Memory B cell (primary cell): Measurements from ENCODE around the gene SVIL.
"Not testable (repeated sequence)": the region's sequence is repeated elsewhere in the genome, so short reads cannot be mapped to it uniquely, and the experiment has no call there.

ENCODE experiments used
- ATAC-seq: fragments of 150-1000 bp; cut with Tn5 transposase; 2 replicates; pipeline ENCODE4 v1.10.0; 2021; ENCODE audit warnings: low read depth, mild to moderate bottlenecking, moderate library complexity
- DNase-seq, 2 donors: peaks; one replicate each; pipeline ENCODE4 v3.0.0; 2022; ENCODE audit warnings: low spot score in 2 of 2
- H3K27ac Mint-ChIP-seq: one replicate; pipeline ENCODE4 v1.8.0; 2022; ENCODE audit warnings: mild to moderate bottlenecking, moderate library complexity, mixed read lengths
- H3K27me3 Mint-ChIP-seq: one replicate; pipeline ENCODE4 v1.8.0; 2022; ENCODE audit warnings: mixed read lengths
- H3K36me3 Mint-ChIP-seq: one replicate; pipeline ENCODE4 v1.8.0; 2022; ENCODE audit warnings: mild to moderate bottlenecking, mixed read lengths
- H3K4me1 Mint-ChIP-seq: one replicate; pipeline ENCODE4 v1.8.0; 2022; ENCODE audit warnings: mixed read lengths
- H3K4me3 Mint-ChIP-seq: one replicate; pipeline ENCODE4 v1.8.0; 2022; ENCODE audit warnings: mild to moderate bottlenecking, moderate library complexity, mixed read lengths
- H3K9me3 Mint-ChIP-seq: one replicate; pipeline ENCODE4 v1.8.0; 2022; ENCODE audit warnings: mixed read lengths

The SVIL gene

DNA sequence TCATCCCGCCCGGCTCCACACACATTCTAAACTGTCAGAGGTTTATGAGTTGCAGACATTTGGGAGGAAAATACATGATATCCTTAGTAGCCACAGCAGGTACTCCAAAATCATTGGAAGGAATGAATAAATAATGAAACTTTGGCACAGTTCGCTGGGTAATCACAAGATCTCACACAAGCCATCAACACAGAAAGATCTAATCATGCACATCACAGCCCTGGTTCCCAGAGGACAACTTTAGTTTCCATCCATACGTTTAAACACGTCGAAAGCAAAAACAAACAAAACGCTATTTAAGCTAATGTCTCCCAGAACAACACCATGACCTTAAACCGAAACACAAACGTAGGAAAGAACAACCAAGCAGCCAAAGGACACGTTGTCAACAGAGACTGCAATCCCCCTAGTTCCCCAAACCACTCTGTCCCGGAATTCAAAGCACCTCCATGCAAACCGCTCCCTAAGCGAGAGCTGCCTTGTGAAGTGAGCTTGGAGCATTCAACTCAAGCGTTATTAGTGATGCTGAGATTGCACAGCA is 12.3 kb downstream of the SVIL start:
- no peak for ATAC-seq

DNA sequence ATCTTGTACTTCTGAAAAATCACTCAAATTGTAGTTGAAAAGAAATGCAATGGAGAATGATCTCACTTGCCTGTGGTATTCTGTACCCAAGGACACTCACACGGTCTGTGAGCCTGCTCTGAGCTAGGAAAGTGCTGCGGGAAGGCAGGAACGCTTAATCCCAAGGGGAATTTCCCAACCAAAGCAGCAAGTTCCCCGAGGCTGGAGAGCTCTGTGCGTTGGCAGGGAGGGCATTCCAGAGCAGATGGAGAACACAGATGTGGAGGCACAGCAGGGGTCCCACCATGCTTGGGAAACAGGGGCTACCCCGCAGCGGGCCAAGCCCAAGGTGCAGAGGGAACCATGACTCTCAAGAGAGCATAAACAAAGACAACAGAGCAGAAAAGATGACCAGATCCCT is 13.6 kb downstream of the SVIL start:
- H3K27ac Mint-ChIP-seq = no peak overlapping the region
- DNase-seq (no peak), ATAC-seq (no peak)
- H3K4me3 Mint-ChIP-seq = no peak overlapping the region
- no peaks in the 10 kb centered on the region for H3K27me3 Mint-ChIP-seq
- no peaks in the 10 kb centered on the region for H3K4me1 Mint-ChIP-seq
- peaks cover 1% of the 10 kb centered on the region for H3K9me3 Mint-ChIP-seq
- H3K36me3 Mint-ChIP-seq = no peaks in the 10 kb centered on the region

More for the DNA sequence above, 12.3 kb downstream of the SVIL start:
- no peak for DNase-seq
- no peaks in the 10 kb centered on the region for H3K27me3 Mint-ChIP-seq
- H3K9me3 Mint-ChIP-seq = peaks cover 1% of the 10 kb centered on the region
- H3K36me3 Mint-ChIP-seq = no peaks in the 10 kb centered on the region
- no peak overlapping the region for H3K4me3 Mint-ChIP-seq
- no peaks in the 10 kb centered on the region for H3K4me1 Mint-ChIP-seq
- H3K27ac Mint-ChIP-seq = no peak overlapping the region

DNA sequence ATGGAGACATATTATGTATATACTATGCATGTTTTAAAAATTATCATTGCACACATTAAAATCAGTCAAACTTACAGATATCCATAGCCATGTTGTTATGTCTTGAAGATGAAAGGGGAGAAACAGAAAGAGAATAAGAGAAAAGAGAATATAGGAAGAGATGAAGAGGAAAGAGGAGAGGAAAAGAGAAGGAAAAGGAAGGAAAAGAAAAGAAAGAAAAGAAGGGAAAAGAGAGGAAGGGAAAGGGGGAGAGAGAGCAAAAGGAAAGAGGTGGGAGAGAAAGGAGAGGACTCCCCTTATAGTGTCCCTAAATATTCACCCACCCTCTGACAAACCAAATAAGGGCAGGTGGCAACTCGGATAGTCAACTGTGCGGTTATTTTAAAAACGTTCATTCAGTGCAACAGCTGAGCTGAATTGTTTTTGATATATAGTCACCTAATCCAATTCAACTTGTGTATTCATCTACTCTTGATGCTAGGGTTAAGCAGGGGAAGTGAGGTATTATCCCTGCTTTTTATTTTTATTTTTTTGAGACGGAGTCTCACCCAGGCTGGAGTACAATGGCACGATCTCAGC is 14.6 kb downstream of the SVIL start:
- ATAC-seq (no peak), DNase-seq (no peak)
- Mint-ChIP-seq H3K27ac (no peak overlapping the region), H3K9me3 (no peaks in the 10 kb centered on the region), H3K27me3 (no peaks in the 10 kb centered on the region), H3K36me3 (no peaks in the 10 kb centered on the region), H3K4me1 (no peaks in the 10 kb centered on the region), H3K4me3 (no peak overlapping the region)

DNA sequence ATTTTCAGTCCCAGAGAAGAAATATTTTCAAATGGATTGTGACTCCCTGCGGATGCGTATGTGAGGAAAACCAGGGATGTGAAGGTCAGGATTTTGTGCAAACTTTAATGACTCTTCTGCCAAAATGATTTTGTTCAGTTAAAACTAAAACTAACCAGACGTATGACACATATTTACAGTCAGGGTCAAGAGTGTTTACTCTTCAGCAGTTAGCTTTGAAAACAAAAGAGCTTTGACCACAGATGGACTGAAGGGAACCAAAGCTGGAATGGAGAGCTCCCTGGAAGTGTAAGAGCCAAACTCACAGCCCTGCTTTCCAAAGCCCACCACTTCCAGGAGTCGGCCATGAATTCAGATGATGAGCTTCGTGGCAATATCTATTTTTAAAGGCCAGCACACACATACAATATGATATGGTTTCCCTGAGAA is 15.5 kb downstream of the SVIL start:
- Mint-ChIP-seq H3K9me3 (no peaks in the 10 kb centered on the region), H3K4me3 (no peak overlapping the region), H3K27ac (no peak overlapping the region), H3K36me3 (no peaks in the 10 kb centered on the region), H3K4me1 (no peaks in the 10 kb centered on the region), H3K27me3 (no peaks in the 10 kb centered on the region)
- DNase-seq = no peak
- no peak for ATAC-seq

DNA sequence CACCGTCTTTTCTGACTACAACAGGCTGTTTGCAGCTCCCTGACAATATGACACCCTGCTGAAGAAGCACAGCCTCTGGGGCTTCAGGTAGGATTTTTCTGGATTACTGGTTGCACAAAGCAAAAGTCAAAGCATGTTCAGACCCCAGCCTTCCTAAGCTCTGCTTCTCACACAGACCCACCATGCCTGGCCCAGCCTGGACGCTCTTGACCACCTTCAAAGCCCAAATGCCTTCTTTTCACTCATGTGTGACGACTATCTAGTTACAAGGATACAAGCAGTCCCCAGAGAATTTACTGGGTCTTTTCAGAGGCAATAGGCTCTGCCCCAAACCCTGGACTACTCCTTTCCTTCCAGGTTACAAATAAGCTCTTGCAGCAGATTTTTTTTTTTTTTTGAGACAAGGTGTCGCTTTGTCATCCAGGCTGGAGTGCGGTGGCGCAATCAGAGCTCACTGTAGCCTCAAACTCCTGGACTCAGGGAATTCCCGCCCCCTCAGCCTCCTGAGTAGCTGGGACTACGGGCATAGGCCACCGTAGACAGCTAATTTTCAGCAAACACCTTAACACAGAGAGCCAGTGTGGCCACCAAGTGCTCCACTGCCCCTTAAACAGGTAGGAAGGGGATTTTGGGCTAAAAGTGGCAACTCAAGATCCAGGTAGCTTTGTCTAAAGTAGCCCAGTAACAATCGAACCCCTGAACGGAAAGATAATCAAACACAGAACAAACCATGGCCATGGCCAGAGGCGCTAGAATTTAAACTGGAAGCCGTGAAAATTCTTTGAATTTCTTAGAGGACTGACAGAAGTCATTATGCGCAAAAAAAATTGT is 16.2 kb downstream of the SVIL start:
- H3K27ac Mint-ChIP-seq = no peak overlapping the region
- H3K4me1 Mint-ChIP-seq = no peaks in the 10 kb centered on the region
- DNase-seq = no peak
- no peak overlapping the region for H3K4me3 Mint-ChIP-seq
- no peak for ATAC-seq
- H3K27me3 Mint-ChIP-seq = no peaks in the 10 kb centered on the region
- H3K36me3 Mint-ChIP-seq = no peaks in the 10 kb centered on the region
- H3K9me3 Mint-ChIP-seq = no peaks in the 10 kb centered on the region

DNA sequence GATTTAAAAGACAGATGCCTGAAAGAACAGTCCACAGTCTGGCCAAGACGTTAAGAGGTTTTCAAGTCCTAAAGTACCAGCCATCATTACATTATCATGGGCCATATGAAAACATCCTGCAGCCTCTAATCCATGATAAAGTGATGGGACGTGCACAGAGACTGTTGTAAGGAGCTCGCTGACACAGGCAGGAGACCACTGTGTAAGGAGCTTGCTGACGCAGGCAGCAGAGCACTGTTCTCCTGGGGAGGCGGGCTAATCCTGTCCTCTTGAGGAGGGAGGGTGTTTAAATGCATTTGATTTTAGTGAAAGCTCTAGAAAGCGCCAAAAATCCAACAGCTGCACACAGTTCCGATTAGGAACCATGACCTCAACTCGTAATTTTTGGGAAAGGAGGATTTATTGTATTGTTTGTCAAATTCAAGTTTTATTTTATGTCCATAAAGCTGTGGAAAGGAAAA is 16.9 kb downstream of the SVIL start:
- Mint-ChIP-seq H3K4me3 (no peak overlapping the region), H3K9me3 (no peaks in the 10 kb centered on the region), H3K36me3 (no peaks in the 10 kb centered on the region), H3K27ac (no peak overlapping the region), H3K27me3 (no peaks in the 10 kb centered on the region), H3K4me1 (no peaks in the 10 kb centered on the region)
- DNase-seq = no peak
- no peak for ATAC-seq

DNA sequence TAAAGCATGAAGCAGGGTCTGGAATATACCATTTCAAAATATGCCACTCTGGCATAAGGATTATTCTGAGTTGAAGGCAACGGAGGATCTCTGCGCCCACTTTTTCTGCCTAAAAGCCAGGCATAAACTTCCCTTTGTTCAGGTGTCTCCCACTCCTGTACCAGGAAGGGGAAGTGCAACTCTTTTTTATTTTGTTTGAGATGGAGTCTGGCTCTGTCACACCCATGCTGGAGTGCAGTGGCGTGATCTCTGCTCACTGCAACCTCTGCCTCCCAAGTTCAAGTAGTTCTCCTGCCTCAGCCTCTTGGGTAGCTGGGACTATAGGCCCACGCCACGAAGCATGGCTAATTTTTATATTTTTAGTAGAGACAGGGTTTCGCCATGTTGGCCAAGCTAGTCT is 18.2 kb downstream of the SVIL start:
- no peaks in the 10 kb centered on the region for H3K9me3 Mint-ChIP-seq
- peaks cover 1% of the 10 kb centered on the region for H3K27me3 Mint-ChIP-seq
- H3K4me1 Mint-ChIP-seq = no peaks in the 10 kb centered on the region
- no peak for DNase-seq
- H3K27ac Mint-ChIP-seq = no peak overlapping the region
- H3K4me3 Mint-ChIP-seq = no peak overlapping the region
- peaks cover 1% of the 10 kb centered on the region for H3K36me3 Mint-ChIP-seq
- no peak for ATAC-seq

DNA sequence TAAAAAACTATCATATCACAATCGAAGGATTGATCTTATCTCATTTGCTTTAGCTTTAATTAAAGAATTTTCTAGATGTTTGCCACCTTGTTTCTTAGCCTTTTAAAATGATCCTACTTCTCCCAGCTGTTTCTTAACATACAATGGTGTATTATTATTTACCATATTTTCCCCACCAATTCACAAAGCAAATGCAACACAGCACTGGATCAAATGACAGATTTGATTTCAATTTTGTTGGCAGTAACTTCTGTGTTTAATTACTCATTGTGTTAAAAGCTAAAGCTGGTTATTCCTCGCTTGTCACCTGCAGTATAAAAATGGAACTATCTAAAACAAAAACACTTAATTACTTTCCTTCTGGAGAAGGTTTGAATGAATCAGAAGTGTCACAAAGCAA is 19.6 kb downstream of the SVIL start:
- no peak for DNase-seq
- no peak overlapping the region for H3K27ac Mint-ChIP-seq
- peaks cover under 1% of the 10 kb centered on the region for H3K9me3 Mint-ChIP-seq
- no peaks in the 10 kb centered on the region for H3K4me1 Mint-ChIP-seq
- no peak overlapping the region for H3K4me3 Mint-ChIP-seq
- H3K27me3 Mint-ChIP-seq = peaks cover 4% of the 10 kb centered on the region
- no peak for ATAC-seq
- H3K36me3 Mint-ChIP-seq = peaks cover 2% of the 10 kb centered on the region

DNA sequence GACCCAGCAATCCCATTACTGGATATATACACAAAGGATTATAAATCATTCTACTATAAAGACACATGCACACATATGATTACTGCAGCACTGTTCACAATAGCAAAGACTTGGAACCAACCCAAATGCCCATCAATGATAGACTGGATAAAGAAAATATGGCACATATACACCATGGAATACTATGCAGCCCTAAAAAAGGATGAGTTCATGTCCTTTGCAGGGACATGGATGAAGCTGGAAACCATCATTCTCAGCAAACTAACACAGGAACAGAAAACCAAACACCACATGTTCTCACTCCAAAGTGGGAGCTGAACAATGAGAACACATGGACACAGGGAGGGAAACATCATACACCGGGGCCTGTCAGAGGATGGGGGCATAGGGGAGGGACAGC is 20.5 kb downstream of the SVIL start:
- not testable (repeated sequence) for H3K27ac Mint-ChIP-seq, ATAC-seq, H3K4me1 Mint-ChIP-seq, H3K4me3 Mint-ChIP-seq, H3K9me3 Mint-ChIP-seq, H3K36me3 Mint-ChIP-seq, H3K27me3 Mint-ChIP-seq, DNase-seq

DNA sequence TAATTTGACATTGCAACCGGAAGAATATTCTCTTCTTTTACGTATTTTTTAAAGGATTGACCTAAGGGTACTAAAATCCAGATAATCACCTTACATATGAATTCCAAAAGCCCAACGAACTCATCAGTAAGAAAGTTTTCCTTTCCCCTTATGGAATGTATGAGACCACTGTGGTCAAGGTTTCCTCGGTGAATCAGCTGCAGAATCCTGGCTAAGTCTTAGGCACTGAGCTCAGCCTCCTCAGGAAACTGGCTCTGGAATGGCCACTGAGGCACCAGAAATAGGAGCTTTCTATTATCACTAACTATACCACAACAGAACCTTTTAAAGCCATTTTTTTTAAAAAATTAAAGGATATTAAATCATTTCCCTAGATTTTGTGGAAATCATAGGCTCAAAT is 21.0 kb downstream of the SVIL start:
- no peak overlapping the region for H3K4me3 Mint-ChIP-seq
- DNase-seq = no peak
- no peak overlapping the region for H3K27ac Mint-ChIP-seq
- no peak for ATAC-seq
- peaks cover 6% of the 10 kb centered on the region for H3K27me3 Mint-ChIP-seq
- peaks cover 5% of the 10 kb centered on the region for H3K9me3 Mint-ChIP-seq
- no peaks in the 10 kb centered on the region for H3K4me1 Mint-ChIP-seq
- peaks cover 6% of the 10 kb centered on the region for H3K36me3 Mint-ChIP-seq

DNA sequence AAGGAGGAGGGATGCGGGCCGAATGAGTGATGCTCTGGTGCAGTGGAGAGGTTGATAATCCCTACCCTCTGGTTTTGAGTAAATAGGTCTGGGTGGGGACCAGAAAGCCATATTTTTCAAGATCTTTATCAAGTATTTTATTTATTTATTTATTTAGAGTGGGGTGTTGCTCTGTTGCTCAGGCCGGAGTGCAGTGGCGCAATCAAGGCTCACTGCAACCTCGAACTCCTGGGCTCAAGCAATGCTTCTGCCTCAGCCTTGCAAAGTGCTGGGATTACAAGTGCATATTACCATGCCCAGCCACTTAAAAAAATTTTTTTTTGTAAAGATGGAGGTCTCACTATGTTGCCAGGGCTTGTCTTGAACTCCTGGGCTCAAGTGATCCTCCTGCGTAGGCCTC is 21.6 kb downstream of the SVIL start:
- Mint-ChIP-seq H3K9me3 (peaks cover 5% of the 10 kb centered on the region), H3K4me1 (no peaks in the 10 kb centered on the region), H3K36me3 (peaks cover 6% of the 10 kb centered on the region), H3K4me3 (no peak overlapping the region), H3K27ac (no peak overlapping the region), H3K27me3 (peaks cover 6% of the 10 kb centered on the region)
- DNase-seq = no peak
- ATAC-seq = no peak

DNA sequence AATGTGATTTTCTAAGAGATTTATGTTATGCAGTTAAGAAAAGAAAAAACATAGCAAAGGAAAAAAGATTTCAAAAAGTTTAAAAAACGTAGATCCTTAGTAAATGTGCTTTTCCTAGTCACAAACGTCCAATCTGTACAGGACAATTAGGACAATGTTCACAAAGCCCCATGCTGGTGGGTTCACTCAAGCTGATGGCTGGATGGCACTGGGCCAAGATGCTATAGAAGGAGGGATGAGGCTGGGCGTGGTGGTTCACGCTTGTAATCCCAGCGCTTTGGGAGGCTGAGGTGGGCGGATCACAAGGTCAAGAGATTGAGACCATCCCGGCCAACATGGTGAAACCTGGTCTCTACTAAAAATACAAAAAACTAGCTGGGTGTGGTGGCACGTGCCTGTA is 22.1 kb downstream of the SVIL start:
- Mint-ChIP-seq H3K36me3 (peaks cover 6% of the 10 kb centered on the region), H3K27ac (no peak overlapping the region), H3K27me3 (peaks cover 6% of the 10 kb centered on the region), H3K4me1 (no peaks in the 10 kb centered on the region), H3K9me3 (peaks cover 5% of the 10 kb centered on the region), H3K4me3 (no peak overlapping the region)
- ATAC-seq (no peak), DNase-seq (no peak)

DNA sequence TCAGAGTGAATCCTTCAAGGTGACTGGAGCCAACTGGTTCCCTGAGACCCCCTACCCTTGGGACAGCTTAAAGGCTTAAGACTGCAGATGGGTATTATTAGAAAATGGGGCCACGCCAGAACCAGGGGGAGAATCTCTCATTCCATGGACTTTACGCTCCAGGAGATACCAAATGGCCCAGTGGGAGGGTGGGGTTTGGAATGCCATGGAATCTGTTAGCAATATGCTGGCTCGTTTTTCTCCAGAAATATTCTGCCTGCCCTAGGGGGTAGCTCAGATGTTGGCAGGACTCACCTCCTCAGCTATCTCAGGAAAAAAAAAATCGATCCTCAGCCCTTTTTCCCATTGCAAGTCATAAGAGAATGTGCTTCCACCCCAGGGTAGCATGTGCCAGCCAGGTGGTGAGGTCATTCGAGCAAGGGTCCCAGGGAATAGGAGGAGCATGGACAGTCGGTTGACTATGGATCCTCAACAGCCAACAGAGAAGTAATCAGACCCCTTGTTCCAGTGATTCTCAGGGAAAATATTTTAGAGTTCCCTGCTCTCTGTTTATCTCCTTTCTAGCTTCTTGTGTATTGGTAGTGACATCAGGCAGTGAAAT is 22.9 kb downstream of the SVIL start:
- DNase-seq (no peak), ATAC-seq (no peak)
- Mint-ChIP-seq H3K4me3 (no peak overlapping the region), H3K4me1 (no peaks in the 10 kb centered on the region), H3K9me3 (peaks cover 5% of the 10 kb centered on the region), H3K36me3 (peaks cover 6% of the 10 kb centered on the region), H3K27me3 (peaks cover 6% of the 10 kb centered on the region), H3K27ac (no peak overlapping the region)

DNA sequence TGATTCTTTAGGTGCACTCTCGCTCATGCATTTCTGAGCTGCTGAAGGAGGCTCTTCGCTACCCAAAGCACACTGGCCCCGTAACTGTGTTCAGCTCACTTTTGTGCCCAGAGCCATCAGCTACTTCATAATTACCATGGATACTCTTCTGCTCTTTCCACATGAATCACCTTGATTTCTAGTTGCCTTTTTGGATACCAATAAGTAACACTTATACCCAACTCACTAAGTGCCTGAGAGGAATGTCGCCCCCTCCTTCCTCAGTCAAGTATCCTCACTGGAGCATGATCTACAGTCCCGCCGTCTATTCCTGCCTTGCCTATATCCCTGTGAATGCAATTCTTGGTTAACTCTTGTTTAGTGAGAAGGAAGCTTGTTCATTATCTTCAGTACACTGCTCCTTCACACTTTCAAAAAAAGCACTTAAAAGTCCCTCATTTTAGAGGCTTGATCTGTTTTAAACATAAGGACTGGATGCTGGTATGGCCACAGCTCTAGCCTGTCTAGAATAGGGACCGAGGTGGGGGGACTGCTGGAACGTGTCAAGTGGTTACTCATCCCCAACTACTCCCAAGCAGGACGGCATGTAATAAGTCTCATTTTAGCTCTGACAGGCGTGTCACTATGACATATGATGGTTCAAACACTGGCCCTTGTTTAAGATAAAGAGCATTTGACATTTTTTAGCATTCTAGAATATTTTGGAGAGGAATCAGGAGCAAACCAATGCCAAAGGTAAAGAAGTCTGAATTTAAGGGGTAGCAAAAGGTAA is 23.7 kb downstream of the SVIL start:
- Mint-ChIP-seq H3K9me3 (peaks cover 5% of the 10 kb centered on the region), H3K27me3 (peaks cover 6% of the 10 kb centered on the region), H3K4me1 (no peaks in the 10 kb centered on the region), H3K4me3 (no peak overlapping the region), H3K36me3 (peaks cover 6% of the 10 kb centered on the region), H3K27ac (no peak overlapping the region)
- no peak for ATAC-seq
- DNase-seq = no peak
